ENCODE results near the gene SEZ6. TPM values are rescaled to one million over a fixed set of nuclear protein-coding genes. Genes with fewer than 3 reads are reported as not detected.

The SEZ6 gene
- total and polyA plus RNA-seq, 2 of the 4 experiments (the other 2 are of a cell fraction) = not detected

DNA sequence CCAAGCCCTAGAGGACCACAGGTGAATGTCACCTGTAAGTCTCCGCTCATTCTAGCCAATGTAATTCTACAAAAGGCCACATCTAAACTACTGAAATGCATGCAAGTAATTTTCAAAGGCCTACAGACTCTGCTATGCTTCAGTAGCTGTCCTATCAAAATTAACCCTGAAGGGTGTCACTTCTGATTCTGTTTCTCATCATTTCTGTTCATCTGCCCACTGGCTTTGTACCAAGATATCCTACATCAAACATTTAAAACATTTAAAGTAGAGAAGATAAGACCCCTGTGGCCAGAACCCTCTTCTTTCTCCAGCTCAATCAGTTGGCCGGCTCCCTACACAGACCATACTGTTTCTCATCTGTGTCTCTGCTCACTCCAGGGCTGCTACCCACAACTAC is 76.0 kb downstream of the SEZ6 start:
- H3K9me1 ChIP-seq (ENCODE audit: insufficient read depth, low read length) = peaks cover 25% of the 10 kb centered on the region
- POLR2A ChIA-PET (ENCODE audit: unreplicated experiment) = no interaction called here
- peaks cover 14% of the 10 kb centered on the region for H3K4me1 ChIP-seq (ENCODE audit: control insufficient read depth, insufficient read depth, low read length)
- no peak overlapping the region for H4K91ac ChIP-seq (ENCODE audit: insufficient read depth, low read depth, low read length)
- no peak overlapping the region for H4K5ac ChIP-seq (ENCODE audit: low read depth, low read length)
- no peak overlapping the region for H3K23ac ChIP-seq (ENCODE audit: low read depth, low read length)
- no peak overlapping the region for H3K9ac ChIP-seq (ENCODE audit: low read depth, low read length)
- H3K36me3 ChIP-seq (ENCODE audit: control insufficient read depth, insufficient read depth, low read length) = peaks cover 9% of the 10 kb centered on the region
- BruUV-seq (replicated peaks) = no TSS peak
- H2BK120ac ChIP-seq (ENCODE audit: low read depth, low read length) = no peak overlapping the region
- H3K18ac ChIP-seq (ENCODE audit: low read depth, low read length) = no peak overlapping the region
- no peak overlapping the region for H4K8ac ChIP-seq (ENCODE audit: low read depth in 2 of 2, low read length in 2 of 2)
- no peak for DNase-seq
- H3K56ac ChIP-seq (ENCODE audit: extremely low read depth, insufficient read depth, low read length) = no peak overlapping the region
- H2AK9ac ChIP-seq (replicated peaks; ENCODE audit: low read depth, low read length, poor library complexity) = no peak overlapping the region
- no peak overlapping the region for H2BK15ac ChIP-seq (ENCODE audit: low read depth, low read length)
- H2BK5ac ChIP-seq (ENCODE audit: low read depth, low read length, poor library complexity, severe bottlenecking) = no peak overlapping the region
- no peak overlapping the region for H2AK5ac ChIP-seq (ENCODE audit: low read depth, low read length)
- no peak overlapping the region for H2BK20ac ChIP-seq (ENCODE audit: low read depth, low read length)
- H2AFZ ChIP-seq (replicated peaks; ENCODE audit: low read length, poor library complexity) = no peak overlapping the region
- WGBS, 2 experiments (ENCODE audit: extremely low coverage in 2 of 2, insufficient read length in 1 of 2) = 100% methylated on average over 2 of the region's 2 CpGs; no CpG with 5 or more reads in 1 of the 2 experiments
- H3K4me2 ChIP-seq (ENCODE audit: low read depth, low read length) = no peak overlapping the region
- no peak for TF ChIP-seq CHD1 (IDR thresholded peaks at IDR 0.05; ENCODE audit: low read depth, low read length)
- H3K4me3 ChIP-seq (ENCODE audit: insufficient read depth, low read depth, low read length) = no peak overlapping the region
- CTCF ChIA-PET = no interaction called here
- H3K14ac ChIP-seq (replicated peaks; ENCODE audit: low read depth, low read length) = no peak overlapping the region
- peaks cover 8% of the 10 kb centered on the region for H3K9me3 ChIP-seq (ENCODE audit: control insufficient read depth, insufficient read depth, low read length)
- dilution Hi-C loops (cut with HindIII; ENCODE audit: low sequenced_read_pairs, unreplicated experiment) (no loop called here), intact Hi-C loops (cut with micrococcal nuclease) (no loop called here), in situ Hi-C loops (cut with MboI; ENCODE audit: low sequenced_read_pairs) (no loop called here)
- H3K27ac ChIP-seq (ENCODE audit: insufficient read depth, low read length) = no peak overlapping the region
- no peak overlapping the region for H3K4ac ChIP-seq (ENCODE audit: low read depth, low read length)
- H3K27me3 ChIP-seq (ENCODE audit: control insufficient read depth, insufficient read depth, low read length) = no peaks in the 10 kb centered on the region
- no peak for ATAC-seq (ENCODE audit: low read depth)
- peaks cover 97% of the 10 kb centered on the region for H4K20me1 ChIP-seq (ENCODE audit: insufficient read depth, low read length)
- H3K79me1 ChIP-seq (ENCODE audit: low read depth in 1 of 2, low read length in 2 of 2) = peaks cover 52 to 92% of the 10 kb centered on the region in 2 experiments
